Neuronal stem cell (in vitro differentiated cells): Measurements from ENCODE around the gene PID1.

Source experiments
- DNase-seq: peaks from one replicate; pipeline ENCODE4 v3.0.0-alpha.2; 2013; ENCODE audit warnings: low spot score
- H2AFZ ChIP-seq: one replicate; pipeline ENCODE4 v1.6.1; 2013; ENCODE audit warnings: mild to moderate bottlenecking, low read length, inconsistent platforms
- H2AK5ac ChIP-seq: 2 replicates; pipeline ENCODE4 v1.6.1; 2013; ENCODE audit warnings: low read depth, mild to moderate bottlenecking, inconsistent platforms, low read length, moderate library complexity, mixed read lengths
- H2BK120ac ChIP-seq: 2 replicates; pipeline ENCODE4 v1.6.1; 2013; ENCODE audit warnings: low read depth, mild to moderate bottlenecking, inconsistent platforms, low read length, moderate library complexity, mixed read lengths
- H2BK12ac ChIP-seq: one replicate; pipeline ENCODE4 v1.6.1; 2013; ENCODE audit warnings: low read length, inconsistent platforms
- H2BK15ac ChIP-seq: 2 replicates; pipeline ENCODE4 v1.6.1; 2013; ENCODE audit warnings: mild to moderate bottlenecking, low read length, inconsistent platforms, mixed read lengths
- H2BK5ac ChIP-seq: one replicate; pipeline ENCODE4 v1.6.1; 2013; ENCODE audit warnings: inconsistent platforms, mild to moderate bottlenecking, low read length, moderate library complexity
- H3K14ac ChIP-seq: one replicate; pipeline ENCODE4 v1.6.1; 2013; ENCODE audit warnings: low read length, inconsistent platforms
- H3K18ac ChIP-seq: 2 replicates; pipeline ENCODE4 v1.6.1; 2013; ENCODE audit warnings: low read length, inconsistent platforms
- H3K23ac ChIP-seq: 2 replicates; pipeline ENCODE4 v1.6.1; 2013; ENCODE audit warnings: low read depth, mild to moderate bottlenecking, mixed read lengths, low read length, inconsistent platforms; ENCODE audit not compliant: poor library complexity
- H3K27ac ChIP-seq: replicated peaks from 3 replicates; pipeline ENCODE4 v1.5.1; 2013; ENCODE audit warnings: low read length, inconsistent platforms
- H3K27me3 ChIP-seq, 3 experiments: 2 replicates each; pipeline ENCODE4 v1.6.1; 2013; ENCODE audit warnings: low read length in 3 of 3, mild to moderate bottlenecking in 2 of 3, inconsistent platforms in 1 of 3, low read depth in 1 of 3, mixed read lengths in 1 of 3, moderate library complexity in 1 of 3; ENCODE audit not compliant: control insufficient read depth in 3 of 3, insufficient read depth in 3 of 3
- H3K36me3 ChIP-seq, 2 donors: replicated peaks in 1 of 2; 2 replicates each; pipeline ENCODE4 v1.6.1; 2013; ENCODE audit warnings: low read length in 2 of 2; ENCODE audit not compliant: control insufficient read depth in 2 of 2, insufficient read depth in 2 of 2
- H3K4ac ChIP-seq: 2 replicates; pipeline ENCODE4 v1.6.1; 2013; ENCODE audit warnings: inconsistent platforms, mild to moderate bottlenecking, low read length, moderate library complexity
- H3K4me1 ChIP-seq, 2 donors: 1 replicate in 1 of 2; 2 replicates in 1 of 2; pipeline ENCODE4 v1.6.1; 2013; ENCODE audit warnings: low read length in 2 of 2, low read depth in 1 of 2; ENCODE audit not compliant: control insufficient read depth in 2 of 2, insufficient read depth in 1 of 2
- H3K4me2 ChIP-seq: one replicate; pipeline ENCODE4 v1.6.1; 2013; ENCODE audit warnings: mild to moderate bottlenecking, low read length, inconsistent platforms; ENCODE audit not compliant: insufficient read depth, poor library complexity, severe bottlenecking
- H3K4me3 ChIP-seq, 2 donors: 2 replicates each; pipeline ENCODE4 v1.5.1; 2013; ENCODE audit warnings: low read length in 2 of 2, mild to moderate bottlenecking in 2 of 2, inconsistent platforms in 1 of 2, moderate library complexity in 1 of 2
- H3K79me1 ChIP-seq: one replicate; pipeline ENCODE4 v1.6.1; 2013; ENCODE audit warnings: low read depth, mild to moderate bottlenecking, inconsistent platforms, low read length, moderate library complexity
- H3K9ac ChIP-seq: one replicate; pipeline ENCODE4 v1.6.1; 2013; ENCODE audit warnings: mild to moderate bottlenecking, low read depth, low read length, inconsistent platforms; ENCODE audit not compliant: poor library complexity
- H3K9me3 ChIP-seq, 2 donors: replicated peaks in 1 of 2; 2 replicates each; pipeline versions ENCODE3 to v1.6.1; 2013; ENCODE audit warnings: low read length in 2 of 2, mild to moderate bottlenecking in 2 of 2, inconsistent platforms in 1 of 2, low read depth in 1 of 2, mixed read lengths in 1 of 2, moderate library complexity in 1 of 2; ENCODE audit not compliant: control insufficient read depth in 2 of 2, insufficient read depth in 1 of 2
- H4K8ac ChIP-seq: one replicate; pipeline ENCODE4 v1.6.1; 2013; ENCODE audit warnings: low read depth, mild to moderate bottlenecking, inconsistent platforms, low read length, moderate library complexity
- H4K91ac ChIP-seq: one replicate; pipeline ENCODE4 v1.6.1; 2013; ENCODE audit warnings: low read length, low read depth, mild to moderate bottlenecking, inconsistent platforms; ENCODE audit not compliant: poor library complexity
- whole genome bisulfite sequencing, 2 donors: extraction: QIAGEN DNeasy Blood & Tissue Kit; methylation state at CpG; one replicate each; pipeline ENCODE4 v1.1.7; 2013; ENCODE audit warnings: missing lambda C conversion rate in 2 of 2, mixed read lengths in 1 of 2; ENCODE audit not compliant: insufficient read length in 2 of 2, insufficient replicate concordance in 1 of 2; ENCODE audit errors: extremely low coverage in 2 of 2; 5-methylcytosine and 5-hydroxymethylcytosine counted together

PID1 gene

GRCh38 chr2:229301237-229301636, 30.1 kb upstream of the PID1 start:
- H2AK5ac ChIP-seq, result no peak overlapping the region
- H4K91ac ChIP-seq, result no peak overlapping the region
- no peak overlapping the region for H2BK5ac ChIP-seq
- no peak overlapping the region for H3K23ac ChIP-seq
- H3K18ac ChIP-seq, result no peak overlapping the region
- H3K27me3 ChIP-seq, result no peaks in the 10 kb centered on the region
- no peak overlapping the region for H3K4me2 ChIP-seq
- H3K14ac ChIP-seq, result no peak overlapping the region
- no peak overlapping the region for H2BK120ac ChIP-seq
- H3K36me3 ChIP-seq, result no peaks in the 10 kb centered on the region
- H2BK12ac ChIP-seq, result no peak overlapping the region
- H3K4me1 ChIP-seq, result no peaks in the 10 kb centered on the region
- H3K9me3 ChIP-seq, result no peaks in the 10 kb centered on the region
- DNase-seq, result no peak
- H3K27ac ChIP-seq, result no peak overlapping the region
- no peak overlapping the region for H2AFZ ChIP-seq
- no peak overlapping the region for H2BK15ac ChIP-seq
- H3K9ac ChIP-seq, result no peak overlapping the region
- H3K79me1 ChIP-seq, result no peaks in the 10 kb centered on the region
- H3K4ac ChIP-seq, result no peak overlapping the region
- no CpG with 5 or more reads among the region's 2 CpGs for WGBS, 2 donors
- no peak overlapping the region for H4K8ac ChIP-seq
- no peak overlapping the region for H3K4me3 ChIP-seq

GRCh38 chr2:229300790-229301189, 29.7 kb upstream of the PID1 start:
- H3K4me2 ChIP-seq, result no peak overlapping the region
- no peak overlapping the region for H3K23ac ChIP-seq
- H3K4me1 ChIP-seq, result no peaks in the 10 kb centered on the region
- no peaks in the 10 kb centered on the region for H3K79me1 ChIP-seq
- H3K27me3 ChIP-seq, result no peaks in the 10 kb centered on the region
- H3K14ac ChIP-seq, result no peak overlapping the region
- no peak overlapping the region for H4K91ac ChIP-seq
- no peaks in the 10 kb centered on the region for H3K9me3 ChIP-seq
- no peak overlapping the region for H3K4ac ChIP-seq
- no peak overlapping the region for H2BK12ac ChIP-seq
- WGBS, 2 donors, result no CpG with 5 or more reads among the region's 3 CpGs
- H3K36me3 ChIP-seq, result no peaks in the 10 kb centered on the region
- H3K27ac ChIP-seq, result no peak overlapping the region
- no peak overlapping the region for H3K4me3 ChIP-seq
- no peak overlapping the region for H2AK5ac ChIP-seq
- no peak overlapping the region for H3K18ac ChIP-seq
- H3K9ac ChIP-seq, result no peak overlapping the region
- H2BK15ac ChIP-seq, result no peak overlapping the region
- H2BK120ac ChIP-seq, result no peak overlapping the region
- no peak overlapping the region for H2BK5ac ChIP-seq
- H4K8ac ChIP-seq, result no peak overlapping the region
- no peak for DNase-seq
- H2AFZ ChIP-seq, result no peak overlapping the region

DNA sequence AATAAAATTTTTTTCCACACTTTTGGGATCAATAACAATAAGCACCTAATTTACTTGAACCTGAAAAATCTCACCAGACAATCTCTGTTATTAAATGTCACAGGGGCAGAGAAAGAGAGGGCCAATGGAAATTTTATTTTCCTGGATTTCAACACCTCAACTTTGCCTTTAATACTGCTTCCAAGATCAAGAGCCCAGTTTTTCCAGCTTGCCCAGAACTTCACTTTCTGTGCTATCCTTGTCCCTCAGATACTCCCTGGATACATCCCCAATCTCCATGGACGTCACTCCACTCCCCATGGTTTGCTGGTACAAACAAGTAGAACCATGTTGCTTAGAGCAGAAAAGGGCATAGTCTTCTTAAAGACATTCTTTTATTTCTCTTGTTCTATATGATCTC, 29.3 kb upstream of the PID1 start:
- no peak overlapping the region for H2BK5ac ChIP-seq
- no peak overlapping the region for H4K8ac ChIP-seq
- H3K27ac ChIP-seq, result no peak overlapping the region
- H3K23ac ChIP-seq, result no peak overlapping the region
- DNase-seq, result no peak
- no peak overlapping the region for H3K18ac ChIP-seq
- H3K4me1 ChIP-seq, result no peaks in the 10 kb centered on the region
- H3K79me1 ChIP-seq, result no peaks in the 10 kb centered on the region
- H2AK5ac ChIP-seq, result no peak overlapping the region
- no peak overlapping the region for H3K4me2 ChIP-seq
- no peak overlapping the region for H2BK15ac ChIP-seq
- H3K4ac ChIP-seq, result no peak overlapping the region
- H3K9me3 ChIP-seq, result no peaks in the 10 kb centered on the region
- no peak overlapping the region for H3K9ac ChIP-seq
- H3K14ac ChIP-seq, result no peak overlapping the region
- no CpG with 5 or more reads among the region's 1 CpG for WGBS, 2 donors
- H4K91ac ChIP-seq, result no peak overlapping the region
- H3K36me3 ChIP-seq, result no peaks in the 10 kb centered on the region
- no peak overlapping the region for H2BK12ac ChIP-seq
- no peaks in the 10 kb centered on the region for H3K27me3 ChIP-seq
- no peak overlapping the region for H2BK120ac ChIP-seq
- H3K4me3 ChIP-seq, result no peak overlapping the region
- H2AFZ ChIP-seq, result no peak overlapping the region

- H3K18ac ChIP-seq, result no peak overlapping the region
- H3K23ac ChIP-seq, result no peak overlapping the region
- WGBS, 2 donors, result no CpG with 5 or more reads among the region's 6 CpGs
- H4K8ac ChIP-seq, result no peak overlapping the region
- H3K14ac ChIP-seq, result no peak overlapping the region
- no peaks in the 10 kb centered on the region for H3K36me3 ChIP-seq
- H3K9me3 ChIP-seq, result no peaks in the 10 kb centered on the region
- H3K27ac ChIP-seq, result no peak overlapping the region
- no peaks in the 10 kb centered on the region for H3K79me1 ChIP-seq
- H2BK12ac ChIP-seq, result no peak overlapping the region
- H3K4me2 ChIP-seq, result no peak overlapping the region
- H2BK120ac ChIP-seq, result no peak overlapping the region
- H3K27me3 ChIP-seq, result no peaks in the 10 kb centered on the region
- H4K91ac ChIP-seq, result no peak overlapping the region
- no peaks in the 10 kb centered on the region for H3K4me1 ChIP-seq
- no peak overlapping the region for H2AFZ ChIP-seq
- H3K9ac ChIP-seq, result no peak overlapping the region
- no peak overlapping the region for H2BK15ac ChIP-seq
- H2AK5ac ChIP-seq, result no peak overlapping the region
- DNase-seq, result no peak
- H3K4me3 ChIP-seq, result no peak overlapping the region
- H3K4ac ChIP-seq, result no peak overlapping the region
- H2BK5ac ChIP-seq, result no peak overlapping the region
These were observed 26.2 kb upstream of the PID1 start for GRCh38 chr2:229297247-229297646.
